HAP-1 (cell line): ENCODE data around the gene UNC119B.

Experiments
- DNase-seq, 2 experiments: peaks; one replicate each; pipeline ENCODE4 v3.0.0-alpha.2; 2016 to 2020; ENCODE audit warnings: low spot score in 2 of 2
- H3K27me3 ChIP-seq: fragments of 250-450 bp; sonication (Bioruptor Pico); 2 replicates; pipeline ENCODE4 v1.5.1; 2020; ENCODE audit warnings: low read depth, mild to moderate bottlenecking, moderate library complexity
- H3K36me3 ChIP-seq: fragments of 250-450 bp; sonication (Bioruptor Pico); replicated peaks from 2 replicates; pipeline ENCODE4 v1.5.1; 2020; ENCODE audit warnings: mild to moderate bottlenecking
- H3K4me1 ChIP-seq: fragments of 250-450 bp; sonication (Bioruptor Pico); 2 replicates; pipeline ENCODE4 v1.5.1; 2020; ENCODE audit warnings: mild to moderate bottlenecking
- H3K4me3 ChIP-seq: fragments of 250-450 bp; sonication (Bioruptor Pico); 2 replicates; pipeline ENCODE4 v1.5.1; 2020; ENCODE audit warnings: mild to moderate bottlenecking, moderate library complexity
- H3K9me3 ChIP-seq: fragments of 250-450 bp; sonication (Bioruptor Pico); 2 replicates; pipeline ENCODE4 v1.5.1; 2020; ENCODE audit warnings: mild to moderate bottlenecking, moderate library complexity
- in situ Hi-C: fragments of 300-500 bp; cut with MboI; formaldehyde crosslinking; loops from 3 replicates; pipeline ENCODE4 v1.14.3; 2020; ENCODE audit warnings: low sequenced_read_pairs, inconsistent platforms, mixed read lengths

UNC119B gene

GRCh38 chr12:120697344-120697743 is 12.9 kb upstream of the UNC119B start:
- peaks cover 7% of the 10 kb centered on the region for H3K4me1 ChIP-seq
- H3K36me3 ChIP-seq: peaks cover 80% of the 10 kb centered on the region
- no peaks in the 10 kb centered on the region for H3K27me3 ChIP-seq
- no peaks in the 10 kb centered on the region for H3K9me3 ChIP-seq
- DNase-seq: no peak
- in situ Hi-C loops: no loop called here
- no peak overlapping the region for H3K4me3 ChIP-seq

GRCh38 chr12:120698665-120699064 is 11.6 kb upstream of the UNC119B start:
- no peak overlapping the region for H3K4me3 ChIP-seq
- in situ Hi-C loops: no loop called here
- H3K36me3 ChIP-seq: peaks cover 90% of the 10 kb centered on the region
- no peak for DNase-seq
- H3K9me3 ChIP-seq: no peaks in the 10 kb centered on the region
- no peaks in the 10 kb centered on the region; the same call in none of the 2 replicates for H3K4me1 ChIP-seq
- H3K27me3 ChIP-seq: no peaks in the 10 kb centered on the region

- H3K9me3 ChIP-seq: no peaks in the 10 kb centered on the region
- no peak for DNase-seq
- peaks cover 83% of the 10 kb centered on the region for H3K36me3 ChIP-seq
- no peaks in the 10 kb centered on the region for H3K4me1 ChIP-seq
- H3K4me3 ChIP-seq: no peak overlapping the region
- in situ Hi-C loops: no loop called here
- H3K27me3 ChIP-seq: no peaks in the 10 kb centered on the region
Measured at GRCh38 chr12:120699553-120699952, 10.7 kb upstream of the UNC119B start.

- Histone ChIP-seq H3K4me3 (no peak overlapping the region), H3K9me3 (no peaks in the 10 kb centered on the region), H3K27me3 (no peaks in the 10 kb centered on the region), H3K36me3 (peaks cover 69% of the 10 kb centered on the region), H3K4me1 (no peaks in the 10 kb centered on the region)
- in situ Hi-C loops: no loop called here
- DNase-seq: no peak
Measured at GRCh38 chr12:120700886-120701285, 9.4 kb upstream of the UNC119B start.

- Histone ChIP-seq H3K4me1 (no peaks in the 10 kb centered on the region), H3K4me3 (no peak overlapping the region), H3K36me3 (peaks cover 52% of the 10 kb centered on the region), H3K9me3 (no peaks in the 10 kb centered on the region), H3K27me3 (no peaks in the 10 kb centered on the region)
- DNase-seq: no peak
- in situ Hi-C loops: no loop called here
Measured at GRCh38 chr12:120702637-120703036, 7.6 kb upstream of the UNC119B start.

- in situ Hi-C loops: no loop called here
- no peaks in the 10 kb centered on the region for H3K4me1 ChIP-seq
- no peak overlapping the region for H3K4me3 ChIP-seq
- peaks cover 44% of the 10 kb centered on the region for H3K36me3 ChIP-seq
- DNase-seq: no peak
- H3K27me3 ChIP-seq: no peaks in the 10 kb centered on the region
- no peaks in the 10 kb centered on the region for H3K9me3 ChIP-seq
Measured at GRCh38 chr12:120703311-120703942, 6.8 kb upstream of the UNC119B start.

- in situ Hi-C loops: no loop called here
- no peak for DNase-seq
- Histone ChIP-seq H3K4me3 (no peak overlapping the region), H3K4me1 (peaks cover 3% of the 10 kb centered on the region), H3K27me3 (no peaks in the 10 kb centered on the region), H3K36me3 (peaks cover 26% of the 10 kb centered on the region), H3K9me3 (no peaks in the 10 kb centered on the region)
Measured at GRCh38 chr12:120705618-120706017, 4.6 kb upstream of the UNC119B start.

GRCh38 chr12:120706029-120706428 is 4.2 kb upstream of the UNC119B start:
- in situ Hi-C loops: no loop called here
- H3K27me3 ChIP-seq: no peaks in the 10 kb centered on the region
- no peaks in the 10 kb centered on the region for H3K9me3 ChIP-seq
- no peak overlapping the region for H3K4me3 ChIP-seq
- DNase-seq: no peak
- H3K4me1 ChIP-seq: peaks cover 3% of the 10 kb centered on the region
- peaks cover 22% of the 10 kb centered on the region for H3K36me3 ChIP-seq

- Histone ChIP-seq H3K36me3 (peaks cover 4% of the 10 kb centered on the region), H3K4me3 (no peak overlapping the region), H3K9me3 (no peaks in the 10 kb centered on the region), H3K4me1 (peaks cover 9% of the 10 kb centered on the region), H3K27me3 (no peaks in the 10 kb centered on the region)
- in situ Hi-C loops: no loop called here
- DNase-seq: no peak
Measured at GRCh38 chr12:120708651-120709050, 1.6 kb upstream of the UNC119B start.

GRCh38 chr12:120710805-120711296 is 593 bp downstream of the UNC119B start:
- DNase-seq: peak in 1 of 2 experiments; percentile 44
- in situ Hi-C loops: loop anchor here (5.0 to 10.0 kb wide), 3 partner anchors 64 to 386 kb away; partner anchors contain the start of genes PLA2G1B and POP5
- H3K36me3 ChIP-seq: peaks cover 25% of the 10 kb centered on the region
- peaks cover 9% of the 10 kb centered on the region for H3K4me1 ChIP-seq
- no peaks in the 10 kb centered on the region for H3K27me3 ChIP-seq
- H3K9me3 ChIP-seq: no peaks in the 10 kb centered on the region
- peak overlapping the region; percentile 71 for H3K4me3 ChIP-seq

GRCh38 chr12:120711411-120711810 is 1.2 kb downstream of the UNC119B start:
- DNase-seq: peak in 1 of 2 experiments; percentile 39
- Histone ChIP-seq H3K36me3 (peaks cover 31% of the 10 kb centered on the region), H3K4me1 (peaks cover 9% of the 10 kb centered on the region), H3K9me3 (no peaks in the 10 kb centered on the region), H3K27me3 (no peaks in the 10 kb centered on the region), H3K4me3 (peak overlapping the region; percentile 71)
- in situ Hi-C loops: loop anchor here (5.0 to 10.0 kb wide), 3 partner anchors 64 to 387 kb away; partner anchors contain the start of genes PLA2G1B and POP5

- peaks cover 43% of the 10 kb centered on the region for H3K36me3 ChIP-seq
- in situ Hi-C loops: loop anchor here (5.0 to 10.0 kb wide), 3 partner anchors 65 to 388 kb away; partner anchors contain the start of genes PLA2G1B and POP5
Measured at GRCh38 chr12:120712610-120713009, 2.4 kb downstream of the UNC119B start.

GRCh38 chr12:120713861-120714482 is 3.7 kb downstream of the UNC119B start:
- in situ Hi-C loops: loop anchor here (5.0 to 10.0 kb wide), 3 partner anchors 67 to 389 kb away; partner anchors contain the start of genes PLA2G1B and POP5
- no peaks in the 10 kb centered on the region for H3K9me3 ChIP-seq
- DNase-seq: peak; percentile 80 to 88
- H3K36me3 ChIP-seq: peaks cover 54% of the 10 kb centered on the region
- H3K4me1 ChIP-seq: peaks cover 9% of the 10 kb centered on the region
- H3K4me3 ChIP-seq: no peak overlapping the region
- no peaks in the 10 kb centered on the region for H3K27me3 ChIP-seq

More at GRCh38 chr12:120712610-120713009, 2.4 kb downstream of the UNC119B start:
- Histone ChIP-seq H3K27me3 (no peaks in the 10 kb centered on the region), H3K4me3 (no peak overlapping the region), H3K4me1 (peaks cover 9% of the 10 kb centered on the region), H3K9me3 (no peaks in the 10 kb centered on the region)
- DNase-seq: no peak

GRCh38 chr12:120718055-120718454 is 7.8 kb downstream of the UNC119B start:
- Histone ChIP-seq H3K9me3 (no peaks in the 10 kb centered on the region), H3K27me3 (no peaks in the 10 kb centered on the region), H3K4me3 (no peak overlapping the region), H3K36me3 (peaks cover 95% of the 10 kb centered on the region), H3K4me1 (no peaks in the 10 kb centered on the region)
- DNase-seq: no peak
- in situ Hi-C loops: loop anchor here (10.0 kb wide), 1 partner anchor 393 kb away; the partner anchor contains the start of gene PLA2G1B
